Panc1 (cell line): Measurements from ENCODE around the gene PEX10. TPM values are rescaled to one million over a fixed set of nuclear protein-coding genes. Genes with fewer than 3 reads are reported as not detected.

Experiments
- ATAC-seq: fragments of 200-7000 bp; cut with Tn5 transposase; 2 replicates; pipeline ENCODE4 v1.9.1; 2020; ENCODE audit warnings: mild to moderate bottlenecking, moderate library complexity
- BruUV-seq: library from RNA; stranded (reverse); fragments of 400-500 nt; replicated peaks from 2 replicates; lab custom pipeline; 2021; lab: Mats Ljungman, UMichigan
- CTCF ChIA-PET: fragments of 300-600 bp; sonication (Branson Sonifier 250); formaldehyde crosslinking; loops from one replicate; lab custom pipeline; 2022; ENCODE audit warnings: antibody characterized with exemption; lab: Charles Lee
- POLR2A ChIA-PET: fragments of 300-600 bp; sonication (Branson Sonifier 250); formaldehyde crosslinking; loops from one replicate; lab custom pipeline; 2022; ENCODE audit warnings: antibody characterized with exemption; lab: Charles Lee
- DNase-seq: peaks from one replicate; pipeline ENCODE4 v3.0.0-alpha.2; 2010; ENCODE audit warnings: low read depth, low spot score
- H3K27ac ChIP-seq: 2 replicates; pipeline ENCODE4 v1.5.1; 2011; ENCODE audit warnings: mild to moderate bottlenecking, low read length, inconsistent platforms
- H3K27me3 ChIP-seq: fragments of 200-500 bp; sonication (Bioruptor generic); 2 replicates; pipeline ENCODE4 v1.6.0; 2014; ENCODE audit warnings: low read length, inconsistent platforms; ENCODE audit not compliant: control insufficient read depth, insufficient read depth
- H3K36me3 ChIP-seq: fragments of 200-500 bp; sonication (Bioruptor generic); 2 replicates; pipeline ENCODE4 v1.5.1; 2014; ENCODE audit warnings: inconsistent platforms, mild to moderate bottlenecking, low read length, moderate library complexity; ENCODE audit not compliant: control insufficient read depth, insufficient read depth
- H3K4me1 ChIP-seq: 2 replicates; pipeline ENCODE4 v1.5.1; 2011; ENCODE audit warnings: inconsistent platforms, mild to moderate bottlenecking, low read length, moderate library complexity; ENCODE audit not compliant: control insufficient read depth, insufficient read depth
- H3K4me3 ChIP-seq, 2 experiments: 2 replicates each; pipeline ENCODE4 v1.5.1; 2011 to 2012; ENCODE audit warnings: low read depth in 2 of 2, low read length in 2 of 2, mild to moderate bottlenecking in 2 of 2, inconsistent platforms in 1 of 2, moderate library complexity in 1 of 2
- H3K9me3 ChIP-seq: fragments of 200-500 bp; sonication (Bioruptor generic); 2 replicates; pipeline ENCODE4 v1.5.1; 2014; ENCODE audit warnings: low read depth, mild to moderate bottlenecking, inconsistent platforms, low read length, moderate library complexity; ENCODE audit not compliant: control insufficient read depth, insufficient read depth
- POLR2AphosphoS5 ChIP-seq: IDR thresholded peaks from 2 replicates; pipeline ENCODE4 v1.6.1; 2012; ENCODE audit warnings: mild to moderate bottlenecking, low read depth, low read length, moderate library complexity
- SIN3A ChIP-seq: IDR thresholded peaks from 2 replicates; pipeline ENCODE4 v1.6.1; 2012; ENCODE audit warnings: low read depth, mild to moderate bottlenecking, low read length, moderate library complexity, borderline replicate concordance; ENCODE audit not compliant: insufficient read depth
- TCF7L2 ChIP-seq: IDR thresholded peaks from 2 replicates; pipeline ENCODE4 v1.6.1; 2011; ENCODE audit warnings: mild to moderate bottlenecking, low read depth, low read length, inconsistent platforms
- in situ Hi-C: cut with HindIII; loops from 2 replicates; pipeline ENCODE4 v1.10.0; 2016; ENCODE audit warnings: low sequenced_read_pairs, low pct_unique_long_range_greater_than_20kb
- intact Hi-C: fragments of 100-400 bp; cut with micrococcal nuclease; formaldehyde crosslinking; loops from one replicate; pipeline ENCODE4 v1.10.0; 2022; ENCODE audit not compliant: unreplicated experiment
- total RNA-seq: library from RNA; stranded (reverse); gene quantifications from one replicate; pipeline ENCODE4 v1.2.1, GENCODE V29; 2021; ENCODE audit not compliant: unreplicated experiment
- TF ChIP-seq, protein P1 (sequence below): fragments of 450-650 bp; IDR thresholded peaks from 2 replicates; pipeline ENCODE4 v1.5.1; 2017; ENCODE audit warnings: mild to moderate bottlenecking
- TF ChIP-seq, protein P2 (sequence below), 2 experiments: IDR thresholded peaks; 2 replicates each; pipeline ENCODE4 v1.6.1; 2011 to 2012; ENCODE audit warnings: low read depth in 2 of 2, control low read depth in 1 of 2, low read length in 1 of 2, mild to moderate bottlenecking in 1 of 2, moderate library complexity in 1 of 2; ENCODE audit not compliant: insufficient read depth in 1 of 2

Gene PEX10
- total RNA-seq, 1 experiment from 2014 or later = 49.8 TPM

DNA sequence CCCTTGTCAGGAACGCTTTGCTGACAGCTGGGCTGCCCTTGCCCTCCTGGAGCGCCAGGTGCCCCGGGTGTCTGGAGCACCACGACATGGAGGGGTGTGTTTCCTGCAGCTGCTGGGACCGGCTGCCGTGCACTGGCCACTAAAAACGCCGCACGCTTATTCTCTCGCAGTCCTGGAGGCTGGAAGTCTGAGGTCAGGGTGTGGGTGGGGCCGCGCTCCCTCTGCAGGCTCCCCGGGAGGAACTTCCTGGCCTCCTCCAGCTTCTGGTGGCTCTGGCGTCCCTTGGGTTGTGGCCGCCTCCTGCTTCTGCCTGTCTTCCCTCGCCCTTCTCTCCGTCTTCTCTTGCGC, 35.7 kb upstream of the PEX10 start:
- Histone ChIP-seq H3K27ac (peak overlapping the region; percentile 96), H3K9me3 (no peaks in the 10 kb centered on the region), H3K27me3 (no peaks in the 10 kb centered on the region), H3K4me3 (peak overlapping the region in 1 of 2 experiments; percentile 39; a peak in 2 of 4 replicates), H3K36me3 (no peaks in the 10 kb centered on the region), H3K4me1 (peaks cover 78% of the 10 kb centered on the region)
- TF ChIP-seq TCF7L2 (no peak), SIN3A (no peak), POLR2AphosphoS5 (no peak; the same call in 1 of the 2 replicates)
- TF ChIP-seq, protein P1, sequence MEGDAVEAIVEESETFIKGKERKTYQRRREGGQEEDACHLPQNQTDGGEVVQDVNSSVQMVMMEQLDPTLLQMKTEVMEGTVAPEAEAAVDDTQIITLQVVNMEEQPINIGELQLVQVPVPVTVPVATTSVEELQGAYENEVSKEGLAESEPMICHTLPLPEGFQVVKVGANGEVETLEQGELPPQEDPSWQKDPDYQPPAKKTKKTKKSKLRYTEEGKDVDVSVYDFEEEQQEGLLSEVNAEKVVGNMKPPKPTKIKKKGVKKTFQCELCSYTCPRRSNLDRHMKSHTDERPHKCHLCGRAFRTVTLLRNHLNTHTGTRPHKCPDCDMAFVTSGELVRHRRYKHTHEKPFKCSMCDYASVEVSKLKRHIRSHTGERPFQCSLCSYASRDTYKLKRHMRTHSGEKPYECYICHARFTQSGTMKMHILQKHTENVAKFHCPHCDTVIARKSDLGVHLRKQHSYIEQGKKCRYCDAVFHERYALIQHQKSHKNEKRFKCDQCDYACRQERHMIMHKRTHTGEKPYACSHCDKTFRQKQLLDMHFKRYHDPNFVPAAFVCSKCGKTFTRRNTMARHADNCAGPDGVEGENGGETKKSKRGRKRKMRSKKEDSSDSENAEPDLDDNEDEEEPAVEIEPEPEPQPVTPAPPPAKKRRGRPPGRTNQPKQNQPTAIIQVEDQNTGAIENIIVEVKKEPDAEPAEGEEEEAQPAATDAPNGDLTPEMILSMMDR = no peak
- TF ChIP-seq, protein P2, sequence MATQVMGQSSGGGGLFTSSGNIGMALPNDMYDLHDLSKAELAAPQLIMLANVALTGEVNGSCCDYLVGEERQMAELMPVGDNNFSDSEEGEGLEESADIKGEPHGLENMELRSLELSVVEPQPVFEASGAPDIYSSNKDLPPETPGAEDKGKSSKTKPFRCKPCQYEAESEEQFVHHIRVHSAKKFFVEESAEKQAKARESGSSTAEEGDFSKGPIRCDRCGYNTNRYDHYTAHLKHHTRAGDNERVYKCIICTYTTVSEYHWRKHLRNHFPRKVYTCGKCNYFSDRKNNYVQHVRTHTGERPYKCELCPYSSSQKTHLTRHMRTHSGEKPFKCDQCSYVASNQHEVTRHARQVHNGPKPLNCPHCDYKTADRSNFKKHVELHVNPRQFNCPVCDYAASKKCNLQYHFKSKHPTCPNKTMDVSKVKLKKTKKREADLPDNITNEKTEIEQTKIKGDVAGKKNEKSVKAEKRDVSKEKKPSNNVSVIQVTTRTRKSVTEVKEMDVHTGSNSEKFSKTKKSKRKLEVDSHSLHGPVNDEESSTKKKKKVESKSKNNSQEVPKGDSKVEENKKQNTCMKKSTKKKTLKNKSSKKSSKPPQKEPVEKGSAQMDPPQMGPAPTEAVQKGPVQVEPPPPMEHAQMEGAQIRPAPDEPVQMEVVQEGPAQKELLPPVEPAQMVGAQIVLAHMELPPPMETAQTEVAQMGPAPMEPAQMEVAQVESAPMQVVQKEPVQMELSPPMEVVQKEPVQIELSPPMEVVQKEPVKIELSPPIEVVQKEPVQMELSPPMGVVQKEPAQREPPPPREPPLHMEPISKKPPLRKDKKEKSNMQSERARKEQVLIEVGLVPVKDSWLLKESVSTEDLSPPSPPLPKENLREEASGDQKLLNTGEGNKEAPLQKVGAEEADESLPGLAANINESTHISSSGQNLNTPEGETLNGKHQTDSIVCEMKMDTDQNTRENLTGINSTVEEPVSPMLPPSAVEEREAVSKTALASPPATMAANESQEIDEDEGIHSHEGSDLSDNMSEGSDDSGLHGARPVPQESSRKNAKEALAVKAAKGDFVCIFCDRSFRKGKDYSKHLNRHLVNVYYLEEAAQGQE (IDR thresholded peaks at IDR 0.05; ENCODE audit: insufficient read depth in 1 of 2, low read depth in 2 of 2, low read length in 1 of 2) = no peak
- ATAC-seq = peak; percentile 23
- ChIA-PET POLR2A (no interaction called here), CTCF (no interaction called here)
- no TSS peak for BruUV-seq
- DNase-seq = no peak
- in situ Hi-C loops (no loop called here), intact Hi-C loops (no loop called here)

DNA sequence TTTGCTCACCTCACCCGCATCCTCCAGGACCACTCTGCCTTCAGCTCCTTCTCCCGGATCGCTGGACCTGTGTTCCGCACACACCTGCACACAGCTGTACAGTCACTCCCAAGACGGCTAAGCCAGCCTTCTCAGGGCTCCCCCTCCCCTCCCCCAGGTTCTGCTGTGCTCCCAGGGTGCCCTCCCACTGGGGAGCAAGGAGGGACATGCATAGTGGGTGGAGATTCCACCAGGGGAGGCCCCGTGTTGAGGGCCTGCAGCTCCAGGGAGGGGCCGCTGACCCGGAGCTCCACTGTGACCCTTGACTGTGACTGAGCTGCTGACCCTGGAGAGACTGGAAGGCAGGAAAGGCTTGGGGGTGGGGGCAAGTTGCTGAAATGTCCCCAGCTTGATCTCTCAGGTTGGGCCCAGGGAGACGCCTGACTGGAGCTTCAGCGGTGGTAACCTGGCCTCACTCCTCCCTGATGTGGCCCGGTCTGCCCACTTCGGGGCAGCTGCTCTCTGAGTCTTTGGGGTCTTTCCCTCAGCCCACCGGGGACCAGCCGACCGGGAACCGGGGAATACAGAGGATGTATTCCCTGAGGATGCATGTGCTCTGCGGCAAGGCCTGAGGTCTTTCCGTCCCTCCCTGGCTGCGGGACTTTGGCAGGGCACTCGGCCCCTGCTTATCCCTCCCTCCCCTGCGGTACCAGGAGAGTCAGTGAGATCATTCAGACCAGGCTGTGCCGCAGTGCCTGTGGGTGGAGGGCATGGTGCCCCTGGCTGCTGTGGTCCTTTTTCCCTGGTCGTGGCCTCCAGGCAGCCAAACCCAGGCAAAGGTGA, 35.1 kb upstream of the PEX10 start:
- CTCF ChIA-PET = no interaction called here
- peaks cover 78% of the 10 kb centered on the region for H3K4me1 ChIP-seq
- in situ Hi-C loops = no loop called here

More for the DNA sequence above, 35.1 kb upstream of the PEX10 start:
- Histone ChIP-seq H3K27ac (peak overlapping the region; percentile 96), H3K36me3 (no peaks in the 10 kb centered on the region), H3K9me3 (no peaks in the 10 kb centered on the region), H3K4me3 (peak overlapping the region; percentile 16 to 39; a peak in 3 of 4 replicates), H3K27me3 (no peaks in the 10 kb centered on the region)
- ATAC-seq = peak; percentile 8
- DNase-seq = no peak
- intact Hi-C loops = no loop called here
- POLR2A ChIA-PET = no interaction called here
- no peak for TF ChIP-seq TCF7L2
- TF ChIP-seq SIN3A = no peak; the same call in 1 of the 2 replicates
- TF ChIP-seq, protein P1 = no peak
- TF ChIP-seq, protein P2 (IDR thresholded peaks at IDR 0.05; ENCODE audit: insufficient read depth in 1 of 2, low read depth in 2 of 2, low read length in 1 of 2) = no peak
- no peak; the same call in 1 of the 2 replicates for TF ChIP-seq POLR2AphosphoS5
- no TSS peak for BruUV-seq
